Measurements from ENCODE around the gene BBX. TPM values are rescaled to one million over a fixed set of nuclear protein-coding genes. Genes with fewer than 3 reads are reported as not detected.

The BBX gene
- total and polyA plus RNA-seq, 2 of the 4 experiments (the other 2 are of a cell fraction), result 13.6 to 107 TPM

DNA sequence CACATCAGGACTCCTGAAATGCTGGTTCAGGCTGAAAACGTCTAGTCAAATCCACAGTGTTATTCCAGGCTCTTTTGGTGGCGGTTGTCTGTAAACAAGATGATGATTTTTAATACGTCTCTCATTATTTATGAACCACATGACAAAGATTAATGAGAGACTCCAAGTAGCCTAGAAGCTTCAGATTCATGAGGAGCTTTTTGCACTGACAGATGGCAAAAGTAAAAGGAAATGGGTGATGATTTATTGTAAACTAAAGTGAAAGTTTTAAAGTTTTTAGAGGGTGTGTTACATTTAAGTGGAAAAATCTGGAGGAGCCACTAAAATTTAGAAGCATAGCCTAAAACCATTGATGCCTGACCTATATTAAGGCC, 77.0 kb downstream of the BBX start:
- Histone ChIP-seq H3K79me1 (ENCODE audit: low read depth in 1 of 2, low read length in 2 of 2) (peaks cover 9 to 34% of the 10 kb centered on the region in 2 experiments), H3K27me3 (ENCODE audit: control insufficient read depth, insufficient read depth, low read length) (no peaks in the 10 kb centered on the region), H3K4me1 (ENCODE audit: control insufficient read depth, insufficient read depth, low read length) (peaks cover 4% of the 10 kb centered on the region; the same call in 1 of the 2 replicates), H3K18ac (ENCODE audit: low read depth, low read length) (no peak overlapping the region), H3K9ac (ENCODE audit: low read depth, low read length) (peak overlapping the region; percentile 12; the same call in 1 of the 2 replicates), H3K4me2 (ENCODE audit: low read depth, low read length) (peak overlapping the region; percentile 76), H3K36me3 (ENCODE audit: control insufficient read depth, insufficient read depth, low read length) (no peaks in the 10 kb centered on the region), H4K5ac (ENCODE audit: low read depth, low read length) (no peak overlapping the region), H2BK15ac (ENCODE audit: low read depth, low read length) (no peak overlapping the region), H3K56ac (ENCODE audit: extremely low read depth, insufficient read depth, low read length) (0 out of 2 replicates have a peak overlapping the region, but pooled peaks have one; percentile 27), H3K23ac (ENCODE audit: low read depth, low read length) (peak overlapping the region; percentile 2; the same call in 1 of the 2 replicates), H3K4me3 (ENCODE audit: insufficient read depth, low read depth, low read length) (no peak overlapping the region; the same call in 1 of the 2 replicates), H2BK5ac (ENCODE audit: low read depth, low read length, poor library complexity, severe bottlenecking) (no peak overlapping the region), H3K9me1 (ENCODE audit: insufficient read depth, low read length) (0 out of 2 replicates have a peak, but pooled peaks cover 2% of the 10 kb centered on the region), H2BK120ac (ENCODE audit: low read depth, low read length) (peak overlapping the region; percentile 4; the same call in 1 of the 2 replicates), H3K4ac (ENCODE audit: low read depth, low read length) (peak overlapping the region; percentile 42; the same call in 1 of the 2 replicates), H2AK9ac (replicated peaks; ENCODE audit: low read depth, low read length, poor library complexity) (no peak overlapping the region), H3K9me3 (ENCODE audit: control insufficient read depth, insufficient read depth, low read length) (no peaks in the 10 kb centered on the region), H4K91ac (ENCODE audit: insufficient read depth, low read depth, low read length) (no peak overlapping the region), H4K20me1 (ENCODE audit: insufficient read depth, low read length) (no peaks in the 10 kb centered on the region; the same call in 1 of the 2 replicates), H2AK5ac (ENCODE audit: low read depth, low read length) (no peak overlapping the region), H2BK20ac (ENCODE audit: low read depth, low read length) (no peak overlapping the region), H4K8ac (ENCODE audit: low read depth in 2 of 2, low read length in 2 of 2) (peak overlapping the region; percentile 44 to 74; a peak in 3 of 4 replicates), H3K14ac (replicated peaks; ENCODE audit: low read depth, low read length) (peak overlapping the region; percentile 76), H2AFZ (replicated peaks; ENCODE audit: low read length, poor library complexity) (no peak overlapping the region), H3K27ac (ENCODE audit: insufficient read depth, low read length) (no peak overlapping the region)
- no CpG with 5 or more reads among the region's 3 CpGs for WGBS, 2 experiments (ENCODE audit: extremely low coverage in 2 of 2, insufficient read length in 1 of 2)
- DNase-seq, result no peak
- ChIA-PET POLR2A (ENCODE audit: unreplicated experiment) (no interaction called here), CTCF (no interaction called here)
- in situ Hi-C loops (cut with MboI; ENCODE audit: low sequenced_read_pairs), result no loop called here
- dilution Hi-C loops (cut with HindIII; ENCODE audit: low sequenced_read_pairs, unreplicated experiment), result no loop called here
- no peak for ATAC-seq (ENCODE audit: low read depth)
- TF ChIP-seq MXI1 (IDR thresholded peaks at IDR 0.05; ENCODE audit: borderline replicate concordance, low read depth, low read length) (no peak), RCOR1 (IDR thresholded peaks at IDR 0.05; ENCODE audit: insufficient replicate concordance, low read length) (no peak)
- intact Hi-C loops (cut with micrococcal nuclease), result no loop called here
- no TSS peak for BruUV-seq (replicated peaks)

Data from IMR-90 (cell line).